Effector CD4-positive, alpha-beta T cell (primary cell): ENCODE measurements around the gene ZNF556.

Experiments used
- DNase-seq: peaks from one replicate; pipeline ENCODE4 v3.0.0-alpha.2; 2020

The ZNF556 gene

GRCh38 chr19:2906631-2907195 lies 39.6 kb downstream of the ZNF556 start:
- no peak for DNase-seq

GRCh38 chr19:2912306-2912705 lies 45.2 kb downstream of the ZNF556 start:
- DNase-seq: no peak

GRCh38 chr19:2917275-2918184 lies 50.4 kb downstream of the ZNF556 start:
- no peak for DNase-seq

GRCh38 chr19:2922987-2923386 lies 55.9 kb downstream of the ZNF556 start:
- no peak for DNase-seq

GRCh38 chr19:2923510-2923909 lies 56.4 kb downstream of the ZNF556 start:
- no peak for DNase-seq

- DNase-seq: no peak
Measured at GRCh38 chr19:2926341-2927031, 59.4 kb downstream of the ZNF556 start.

GRCh38 chr19:2927032-2927430 lies 59.9 kb downstream of the ZNF556 start:
- no peak for DNase-seq
